GM12873 (cell line): ENCODE measurements around the gene KAZALD1.

Experiments
- CTCF ChIP-seq: IDR thresholded peaks from 2 replicates; pipeline ENCODE4 v1.5.1; 2012; ENCODE audit warnings: low read depth, mild to moderate bottlenecking, moderate library complexity, low read length, control low read depth; ENCODE audit not compliant: insufficient read depth; ENCODE audit errors: missing control alignments

The KAZALD1 gene

GRCh38 chr10:101073631-101074030, 11.8 kb downstream of the KAZALD1 start:
- TF ChIP-seq CTCF, result no peak

GRCh38 chr10:101075775-101076174, 14.0 kb downstream of the KAZALD1 start:
- TF ChIP-seq CTCF, result no peak

GRCh38 chr10:101076630-101077029, 14.8 kb downstream of the KAZALD1 start:
- TF ChIP-seq CTCF, result no peak

- TF ChIP-seq CTCF, result no peak
Measured at GRCh38 chr10:101079874-101080273, 18.1 kb downstream of the KAZALD1 start.

GRCh38 chr10:101080933-101081931, 19.4 kb downstream of the KAZALD1 start:
- TF ChIP-seq CTCF, result no peak

- TF ChIP-seq CTCF, result no peak
Measured at GRCh38 chr10:101085846-101086245, 24.1 kb downstream of the KAZALD1 start.

- no peak for TF ChIP-seq CTCF
Measured at GRCh38 chr10:101087376-101087775, 25.6 kb downstream of the KAZALD1 start.
